ENCODE measurements around the gene GP1BA.

DNA sequence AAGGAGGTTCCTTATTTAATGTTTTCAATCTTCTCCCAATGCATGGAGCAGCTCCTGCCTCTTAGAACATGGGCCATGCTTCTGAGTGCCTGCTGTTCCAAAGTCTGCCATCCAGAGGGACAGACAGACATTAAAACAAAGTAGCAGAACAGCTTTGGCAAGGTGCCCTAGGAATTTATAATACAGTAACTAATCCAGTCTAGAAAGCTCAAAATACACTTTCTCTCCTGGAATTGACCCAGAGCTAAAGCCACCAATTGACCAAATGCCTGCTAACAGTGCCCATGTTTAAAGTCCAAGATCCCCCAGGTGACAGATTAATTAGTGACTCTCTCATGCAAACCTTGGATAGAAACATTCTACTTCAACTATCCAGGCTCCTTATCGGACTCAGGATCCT lies 18.1 kb upstream of the GP1BA start:
- TF ChIP-seq POLR2A (IDR thresholded peaks at IDR 0.05) = no peak
- TF ChIP-seq CTCF (IDR thresholded peaks at IDR 0.05 in 4 of 5, conservative IDR thresholded peaks at IDR 0.05 in 1 of 5) = no peak
